Measurements from ENCODE around the gene DDX17.
A peak's percentile ranks its signal among the peaks of the same experiment; 100 is the strongest.
"Not testable (repeated sequence)": the region's sequence is repeated elsewhere in the genome, so short reads cannot be mapped to it uniquely, and the experiment has no call there.

Gene DDX17

DNA sequence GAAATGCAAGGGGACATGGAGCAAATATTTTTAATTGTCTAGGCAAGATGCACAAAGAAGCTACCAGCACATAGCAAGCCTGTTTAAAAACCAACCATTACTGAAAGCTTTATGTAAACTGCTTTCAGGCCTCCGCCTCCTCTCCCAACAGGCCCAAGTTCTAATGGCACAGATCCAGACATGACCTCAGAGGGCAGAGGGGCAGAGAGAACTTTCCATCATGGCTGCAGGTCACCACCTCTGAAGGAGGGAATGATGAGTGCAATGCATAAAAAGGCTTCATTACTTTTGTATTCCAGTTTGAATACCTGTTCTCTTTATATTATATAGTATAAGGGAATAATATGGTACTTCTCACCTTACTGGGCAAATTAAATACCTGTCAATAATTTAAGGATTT, 15.2 kb downstream of the DDX17 start:
- DNase-seq, result no peak

DNA sequence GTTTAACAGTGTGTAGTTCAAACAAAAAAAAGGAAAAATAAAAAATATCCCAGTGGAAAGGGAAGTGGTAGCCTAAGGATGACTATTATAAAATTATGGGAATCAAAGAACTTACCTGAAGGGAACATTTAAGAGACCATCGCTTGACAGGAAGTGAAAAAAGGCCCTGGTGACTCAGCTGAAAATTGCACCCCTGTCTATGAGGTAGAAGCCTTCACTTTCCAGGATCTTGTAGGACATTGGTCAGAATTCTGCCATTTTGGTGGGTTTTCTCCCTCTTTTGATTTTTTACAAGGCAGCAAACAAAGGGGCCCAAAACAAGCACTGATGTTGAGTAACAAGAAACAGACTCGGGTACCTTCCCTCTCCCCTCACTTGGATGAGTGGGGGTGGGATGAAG, 15.6 kb downstream of the DDX17 start:
- DNase-seq, result no peak

DNA sequence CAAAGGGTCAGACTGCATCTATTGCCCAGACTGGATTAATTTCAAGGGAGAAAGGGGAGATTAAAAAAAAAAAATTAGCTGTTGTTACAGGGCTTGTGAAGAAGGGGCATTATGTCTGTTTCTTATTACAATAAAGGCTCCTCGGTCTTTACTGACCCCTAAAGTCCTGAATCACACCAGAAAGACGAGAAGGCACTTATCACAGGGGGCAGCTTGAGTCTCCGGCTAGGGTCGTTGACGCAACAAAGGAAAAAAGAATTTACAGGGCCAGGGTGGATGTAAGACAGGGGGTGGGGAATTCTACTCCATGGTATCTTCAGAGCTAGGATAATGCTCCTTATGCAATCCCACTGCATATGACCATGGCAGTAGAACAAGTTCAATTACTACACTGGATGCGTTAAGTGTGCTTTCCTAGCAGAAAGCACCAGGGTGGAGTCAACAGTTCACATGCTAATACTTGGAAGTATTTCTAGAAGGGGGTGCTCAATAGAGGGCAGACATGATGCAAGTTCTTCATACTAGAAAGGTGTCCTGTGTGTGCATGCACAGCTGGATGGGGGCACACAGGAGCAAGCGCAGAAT, 16.5 kb downstream of the DDX17 start:
- DNase-seq, result no peak

DNA sequence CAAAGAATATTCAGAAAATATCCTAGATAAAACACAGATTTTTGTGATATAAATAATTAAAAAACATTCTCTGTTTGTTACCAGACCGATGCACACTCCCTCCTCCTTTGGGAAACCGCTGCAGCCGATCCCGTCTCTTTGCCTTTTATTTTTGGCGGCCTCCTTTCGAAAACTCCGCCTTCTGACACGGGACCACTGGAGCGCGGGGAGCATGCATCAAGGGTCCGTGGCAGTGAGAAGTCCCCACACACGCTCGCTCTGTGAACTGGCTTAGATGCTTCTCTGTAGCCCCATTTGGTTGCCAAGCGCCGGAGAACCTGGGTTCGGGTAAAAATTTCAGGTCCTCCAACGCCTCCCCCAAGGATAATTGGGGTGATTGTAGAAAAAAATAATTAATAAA, 17.0 kb downstream of the DDX17 start:
- DNase-seq, result no peak

DNA sequence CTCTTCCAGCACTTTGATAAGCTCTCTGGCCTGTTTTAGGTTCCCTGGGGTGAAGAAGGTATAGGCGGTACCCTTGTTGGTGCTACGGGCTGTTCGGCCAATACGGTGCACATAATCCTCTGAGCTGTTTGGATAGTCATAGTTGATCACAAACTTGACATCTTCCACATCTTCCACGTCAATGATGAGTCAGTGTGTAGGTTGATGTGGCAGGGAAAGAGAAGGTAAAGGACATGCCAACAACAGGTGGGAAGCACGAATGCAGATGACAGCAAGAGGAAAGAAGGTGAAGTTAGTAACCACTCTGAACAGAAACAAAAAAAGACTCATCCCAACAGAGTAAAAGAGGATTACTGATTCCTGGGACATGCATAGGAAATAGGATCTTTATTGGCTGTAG, 18.2 kb downstream of the DDX17 start:
- DNase-seq, result no peak

DNA sequence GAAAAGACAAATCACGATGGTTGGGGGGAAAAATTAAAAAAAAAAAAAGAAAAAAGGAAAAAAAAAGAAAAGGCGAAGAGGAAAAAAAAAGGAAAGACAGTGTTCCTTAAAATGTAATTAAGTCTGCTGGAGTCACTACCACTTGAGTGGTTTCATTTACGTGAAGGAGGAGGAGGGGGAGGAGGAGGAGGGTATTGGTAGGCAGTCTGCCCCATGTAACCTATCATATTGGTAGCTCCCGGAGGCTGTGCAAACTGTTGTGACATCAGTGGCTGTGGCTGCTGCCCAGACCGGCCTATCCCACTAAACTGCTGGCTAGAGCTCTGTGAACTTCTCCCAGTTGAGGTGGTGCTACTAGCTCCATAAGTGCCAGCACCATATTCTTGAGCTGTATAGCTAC, 20.3 kb downstream of the DDX17 start:
- DNase-seq, result no peak

DNA sequence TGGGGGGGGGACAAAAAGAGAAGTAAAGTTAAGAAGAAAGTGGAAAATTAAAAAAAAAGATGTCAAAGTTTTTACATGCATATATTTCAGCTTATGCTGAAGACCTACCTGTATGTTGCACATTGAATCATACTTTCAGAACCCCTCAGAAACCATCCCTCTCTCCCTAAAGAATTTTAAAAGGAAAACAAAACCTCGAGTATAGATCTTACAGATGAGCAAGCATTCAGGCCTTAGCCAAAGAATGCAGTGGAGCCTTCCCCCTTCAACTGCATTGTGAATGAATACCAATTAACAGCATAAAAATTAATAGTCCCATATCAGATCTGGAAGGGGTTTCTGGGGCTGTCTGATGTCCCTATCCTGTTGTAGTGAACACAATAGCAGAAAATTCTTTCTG, 21.9 kb downstream of the DDX17 start:
- DNase-seq, result no peak

DNA sequence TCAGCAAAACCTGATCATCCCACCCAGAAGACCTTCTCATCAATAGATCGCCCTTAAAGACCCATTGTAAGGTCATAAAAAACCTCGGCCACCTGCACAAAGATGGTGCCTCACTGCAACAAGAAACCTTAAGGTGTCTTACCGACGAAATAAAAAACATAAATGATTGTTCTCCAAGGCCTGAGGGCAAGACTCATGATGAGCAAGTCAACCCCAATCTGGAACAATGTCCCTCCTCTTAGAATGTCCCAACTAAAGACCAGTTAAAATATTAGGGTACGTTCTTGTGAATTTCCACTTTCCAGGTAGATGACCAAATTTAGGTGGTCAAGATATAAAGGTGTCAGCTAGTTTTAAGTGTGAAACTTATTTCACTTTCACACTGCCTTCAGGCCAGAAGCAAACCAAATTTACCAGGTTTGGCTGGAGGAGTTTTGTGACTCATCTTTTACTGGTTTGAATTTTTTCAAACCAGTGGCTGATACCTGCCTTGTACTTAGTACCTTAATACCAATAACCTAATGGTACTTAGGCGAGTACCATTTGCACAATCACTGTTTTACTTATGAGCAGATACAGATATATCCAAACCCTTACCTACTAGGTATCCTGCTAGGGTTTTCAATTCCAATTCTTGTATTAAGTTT, 23.3 kb downstream of the DDX17 start:
- DNase-seq, result no peak

DNA sequence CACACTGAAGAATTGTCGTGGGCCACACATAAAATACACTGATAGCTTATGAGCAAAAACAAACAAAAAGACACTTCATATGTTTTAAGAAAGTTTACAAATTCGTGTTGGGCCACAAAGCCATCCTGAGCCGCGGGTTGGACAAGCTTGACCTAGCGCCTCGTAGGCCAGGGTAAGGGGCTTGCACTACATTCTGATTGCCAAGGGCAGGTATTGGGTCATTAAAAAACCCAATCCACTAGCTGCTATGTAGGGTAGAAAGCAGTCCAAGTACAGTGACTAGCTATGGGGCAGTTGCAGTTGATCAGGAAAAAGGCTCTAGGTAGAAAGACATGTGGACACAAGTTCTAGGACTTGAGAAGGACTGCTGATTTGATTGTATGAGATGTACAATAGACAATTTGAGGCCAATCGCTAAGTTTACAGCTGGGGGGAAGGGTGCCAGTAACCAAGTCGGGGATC, 24.2 kb downstream of the DDX17 start:
- no peak for DNase-seq

DNA sequence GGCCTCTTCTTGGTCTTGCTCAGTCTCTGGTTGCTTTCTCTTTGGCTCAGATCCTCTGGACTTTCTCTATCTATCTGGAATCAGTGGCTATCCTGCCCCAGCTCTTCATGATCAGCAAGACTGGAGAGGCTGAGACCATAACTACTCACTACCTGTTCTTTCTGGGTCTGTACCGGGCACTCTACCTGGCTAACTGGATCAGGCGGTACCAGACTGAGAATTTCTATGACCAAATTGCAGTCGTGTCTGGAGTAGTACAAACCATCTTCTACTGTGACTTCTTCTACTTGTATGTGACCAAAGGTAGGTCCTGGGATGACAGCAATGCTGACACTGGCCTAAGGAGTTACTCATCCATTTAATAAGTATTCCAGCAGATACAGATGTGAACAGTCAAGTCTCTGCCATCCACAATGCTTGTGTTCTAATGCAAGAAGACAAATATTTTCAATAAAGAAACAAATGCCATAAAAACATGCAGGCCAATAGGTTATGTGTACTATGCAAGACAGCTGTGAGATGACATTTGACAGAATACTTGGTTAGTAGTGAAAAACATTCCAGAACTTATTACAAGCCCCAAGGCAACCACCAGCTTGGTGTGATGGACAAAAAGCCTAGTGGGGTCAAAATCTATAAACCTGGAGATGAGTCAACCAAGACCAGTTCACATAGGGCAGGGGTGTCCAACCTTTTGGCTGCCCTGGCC, 24.8 kb downstream of the DDX17 start:
- DNase-seq, result no peak

DNA sequence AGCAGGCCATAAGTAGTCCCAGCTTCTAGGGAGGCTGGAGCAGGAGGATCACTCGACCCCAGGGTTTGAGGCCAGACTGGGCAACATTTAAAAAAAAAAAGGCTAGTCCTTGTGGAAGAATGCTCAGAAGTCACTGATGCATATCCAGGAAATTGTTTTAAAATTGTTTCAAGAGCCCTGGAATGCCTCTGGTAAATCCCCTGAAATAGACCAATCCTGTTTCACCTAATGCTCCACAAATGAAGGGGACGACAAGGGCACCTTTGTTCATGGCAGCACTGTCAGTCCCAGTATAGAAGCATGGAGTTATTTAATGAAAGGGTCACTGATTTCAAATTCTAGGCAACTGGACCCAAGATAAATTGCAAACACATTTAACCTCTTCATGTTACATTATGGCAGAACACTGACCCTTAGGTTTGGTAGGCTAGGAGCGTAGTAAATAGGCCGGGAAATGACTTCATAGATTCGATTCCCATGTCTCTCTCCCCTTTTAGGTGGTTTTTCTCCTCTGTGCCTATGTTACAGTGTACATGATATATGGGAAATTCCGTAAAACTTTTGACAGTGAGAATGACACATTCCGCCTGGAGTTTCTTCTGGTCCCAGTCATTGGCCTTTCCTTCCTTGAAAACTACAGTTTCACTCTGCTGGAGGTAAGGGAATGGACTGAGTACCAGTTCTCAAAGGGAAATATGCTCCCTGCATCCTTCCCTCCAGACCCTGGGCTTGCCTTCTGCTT, 26.8 kb downstream of the DDX17 start:
- DNase-seq, result peak in 1 of 2 donors; percentile 51

DNA sequence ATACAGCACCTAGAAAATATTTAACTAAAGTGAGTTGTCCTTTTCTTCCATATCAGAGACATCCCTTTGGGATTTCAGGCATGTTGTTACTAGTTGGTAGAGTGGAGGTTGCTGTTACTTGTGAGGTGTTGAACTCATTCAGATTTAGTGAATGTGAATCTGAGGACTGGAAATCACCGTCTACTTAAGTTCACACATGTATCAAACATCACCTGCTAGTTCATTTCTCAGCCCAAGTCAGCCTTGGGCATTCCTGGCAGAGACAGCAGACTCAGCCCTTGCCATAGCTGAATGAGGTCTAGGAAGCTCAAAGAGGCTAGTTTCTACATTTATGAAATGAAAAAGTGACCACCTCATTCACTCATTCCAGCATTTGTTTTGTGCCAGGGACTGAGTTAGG, 28.5 kb downstream of the DDX17 start:
- DNase-seq, result no peak

DNA sequence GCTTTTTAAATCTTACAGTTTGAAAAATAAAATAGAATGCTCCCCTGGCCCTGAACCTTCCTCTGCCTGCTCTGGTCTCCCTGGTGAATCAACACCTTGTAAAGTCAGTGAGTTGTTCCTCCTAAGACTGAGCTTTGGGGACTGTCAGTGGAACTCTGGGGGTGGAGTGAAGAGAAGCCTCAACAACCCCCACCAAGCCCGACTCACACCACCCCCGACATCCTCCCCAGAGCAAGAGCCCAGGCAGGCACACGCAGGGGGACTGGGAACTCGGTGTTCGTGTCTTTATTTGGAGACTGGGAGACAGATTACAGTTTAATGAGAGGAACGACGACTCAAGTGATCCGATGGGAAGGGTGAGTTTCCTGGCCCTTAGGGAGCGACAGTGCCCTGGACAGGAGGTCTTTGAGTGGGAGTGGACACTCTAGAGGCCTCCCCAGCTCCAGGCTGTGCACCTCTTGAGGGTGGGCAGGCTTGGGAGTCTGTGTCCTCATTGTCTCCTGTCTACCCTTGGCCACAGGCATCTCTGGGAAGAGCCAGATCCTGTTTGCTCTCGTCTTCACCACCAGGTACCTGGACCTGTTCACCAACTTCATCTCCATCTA, 32.0 kb downstream of the DDX17 start:
- DNase-seq, result no peak

DNA sequence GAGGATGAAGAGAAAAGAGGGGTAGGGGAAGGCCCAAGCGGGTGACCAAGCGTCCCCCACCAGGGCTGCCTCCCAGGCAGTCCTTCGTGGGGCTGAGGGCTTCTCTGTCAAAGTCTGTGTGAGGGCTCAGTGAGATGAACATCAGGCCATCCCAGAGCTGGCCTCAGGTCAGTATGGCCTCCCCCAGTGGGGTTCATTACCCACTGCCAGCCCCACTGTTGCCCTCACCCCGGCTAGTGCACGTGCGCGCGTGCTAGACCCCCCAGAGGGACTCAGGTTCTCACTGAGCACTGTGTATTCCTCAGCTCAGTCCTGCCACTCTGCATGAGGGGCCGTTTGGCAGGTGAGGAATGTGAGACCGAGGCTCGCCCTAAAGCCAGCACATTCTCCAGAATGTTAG, 34.9 kb downstream of the DDX17 start:
- DNase-seq, result no peak

DNA sequence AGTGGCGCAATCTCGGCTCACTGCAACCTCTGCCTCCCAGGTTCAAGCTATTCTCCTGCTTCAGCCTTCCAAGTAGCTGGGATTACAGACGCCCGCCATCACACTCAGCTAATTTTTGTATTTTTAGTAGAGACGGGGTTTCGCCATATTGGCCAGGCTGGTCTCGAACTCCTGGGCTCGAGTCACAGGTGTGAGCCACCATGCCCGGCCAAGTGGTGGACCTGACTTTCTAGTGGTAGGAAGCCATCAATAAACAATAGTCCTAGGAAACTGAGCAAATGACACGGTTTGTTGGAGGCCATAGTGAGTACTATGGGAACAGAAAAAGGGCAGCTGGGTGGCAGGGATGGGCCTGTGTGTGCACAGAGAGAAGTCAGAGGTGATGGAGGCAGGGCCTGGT, 35.9 kb downstream of the DDX17 start:
- not testable (repeated sequence) for DNase-seq

DNA sequence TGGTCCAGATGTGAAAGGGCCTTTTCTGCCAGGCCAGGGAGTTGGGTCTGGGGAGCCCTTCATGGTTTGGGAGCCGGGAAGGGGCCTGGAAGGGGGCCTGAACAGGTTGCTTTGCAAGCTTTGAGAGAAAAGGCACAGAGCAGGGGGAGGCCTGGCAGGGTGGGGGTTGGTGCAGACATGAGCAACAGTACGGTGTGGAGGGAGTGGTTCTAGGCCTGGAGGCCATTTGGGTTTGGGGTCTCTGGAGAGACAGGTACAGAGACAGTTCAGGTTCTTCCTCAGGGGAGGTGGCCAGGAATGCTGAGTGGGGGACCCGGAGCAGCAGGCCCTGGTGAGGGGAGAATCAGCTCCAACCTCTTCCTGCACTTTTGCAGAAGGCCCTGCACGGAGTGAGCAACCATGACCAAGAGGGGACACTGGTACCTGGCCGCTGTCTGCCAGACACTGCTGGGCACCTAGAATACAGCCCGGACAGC, 36.8 kb downstream of the DDX17 start:
- DNase-seq, result no peak

DNA sequence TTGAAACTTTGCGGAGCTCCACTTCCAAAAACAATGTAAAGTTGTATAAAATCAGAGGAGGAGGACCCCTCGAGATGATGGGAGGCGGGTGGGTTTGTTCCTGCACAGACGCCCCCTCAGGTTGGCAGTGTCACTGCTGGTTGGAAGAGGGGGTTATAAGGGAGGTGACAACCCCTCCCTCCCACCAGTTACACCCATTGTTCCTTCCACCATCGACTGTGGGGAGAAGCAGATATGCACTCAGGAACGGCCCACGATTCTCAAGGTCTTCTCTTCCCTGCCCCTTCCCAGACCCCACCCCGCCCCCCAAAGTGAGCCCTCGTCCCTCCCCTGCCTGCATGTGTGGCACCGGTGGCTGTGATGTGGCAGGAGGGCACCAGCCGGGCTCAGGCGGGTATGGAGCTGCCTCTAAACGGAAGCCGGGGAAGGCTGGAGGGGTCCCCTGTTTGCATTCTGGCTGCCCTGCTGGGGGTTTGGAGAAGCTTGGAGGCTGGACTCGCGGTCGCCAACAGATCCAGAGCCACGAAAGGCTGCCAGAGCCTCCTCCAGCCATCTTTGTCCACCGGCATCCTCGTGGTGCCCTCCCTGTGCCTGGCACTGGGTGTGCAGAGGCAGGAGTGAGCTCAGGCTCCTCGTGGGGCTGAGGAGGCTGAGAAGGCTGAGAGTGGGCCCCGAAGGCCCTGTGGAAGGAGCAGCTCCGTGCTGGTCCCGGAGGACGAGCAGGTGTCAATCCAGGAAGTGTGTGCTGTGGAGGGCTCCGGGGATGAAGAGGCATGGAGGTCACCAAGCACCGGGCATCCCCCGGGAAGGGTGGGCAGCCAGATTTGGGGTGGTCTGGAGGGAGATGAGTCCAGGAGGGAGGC, 37.4 kb downstream of the DDX17 start:
- DNase-seq, result no peak

DNA sequence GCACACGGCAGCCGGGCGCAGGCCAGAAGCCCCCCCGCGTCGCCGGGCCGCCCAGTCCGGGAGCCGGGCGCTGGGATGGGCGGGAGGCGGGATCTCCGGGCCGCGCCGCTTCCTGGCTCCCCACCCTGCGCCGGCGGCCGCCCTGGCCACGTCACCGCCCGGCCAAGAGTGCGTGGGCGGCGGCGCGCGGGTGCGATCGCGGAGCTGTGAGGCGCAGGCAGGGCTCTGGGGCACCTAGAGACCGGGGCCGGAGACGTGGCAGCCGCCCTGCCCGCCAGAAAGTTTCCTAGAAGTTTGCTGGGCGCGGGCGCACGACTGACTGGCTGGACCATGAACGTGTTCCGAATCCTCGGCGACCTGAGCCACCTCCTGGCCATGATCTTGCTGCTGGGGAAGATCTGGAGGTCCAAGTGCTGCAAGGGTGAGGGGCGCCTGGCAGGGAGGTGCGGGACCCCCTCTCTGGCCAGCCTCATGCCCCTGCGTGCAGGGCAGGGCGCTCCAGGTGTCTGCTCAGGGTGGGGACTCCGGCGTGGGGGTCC, 38.1 kb downstream of the DDX17 start, which contains the start of gene KDELR3:
Gene KDELR3, plus strand, starts transcription at position 193 of the 539 bp plus-strand sequence. Its CDS starts 138 bp downstream, at position 331.
- DNase-seq, result peak; percentile 45 to 76

DNA sequence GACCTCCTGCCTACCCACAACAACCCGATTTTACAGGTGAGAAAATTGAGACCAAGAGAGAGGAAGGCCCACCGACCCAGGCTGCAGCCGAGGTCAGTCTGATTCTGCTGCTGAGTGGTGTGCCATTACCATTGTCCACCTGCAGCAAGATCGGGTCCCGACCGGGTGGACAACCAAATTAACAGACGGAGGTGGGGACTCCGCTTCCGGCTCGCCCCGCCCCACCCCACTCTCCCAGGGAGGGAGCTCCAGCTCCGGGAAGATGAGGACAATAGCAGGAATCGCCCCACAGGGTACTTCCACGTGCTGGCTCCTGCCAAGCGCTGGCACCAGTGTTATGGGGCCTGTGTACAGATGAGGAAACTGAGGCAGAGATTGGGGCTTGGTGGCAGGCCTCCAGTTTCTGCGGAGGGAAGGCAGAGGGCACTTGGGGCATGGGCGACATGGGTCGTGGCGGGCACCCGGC, 38.6 kb downstream of the DDX17 start:
- no peak for DNase-seq

DNA sequence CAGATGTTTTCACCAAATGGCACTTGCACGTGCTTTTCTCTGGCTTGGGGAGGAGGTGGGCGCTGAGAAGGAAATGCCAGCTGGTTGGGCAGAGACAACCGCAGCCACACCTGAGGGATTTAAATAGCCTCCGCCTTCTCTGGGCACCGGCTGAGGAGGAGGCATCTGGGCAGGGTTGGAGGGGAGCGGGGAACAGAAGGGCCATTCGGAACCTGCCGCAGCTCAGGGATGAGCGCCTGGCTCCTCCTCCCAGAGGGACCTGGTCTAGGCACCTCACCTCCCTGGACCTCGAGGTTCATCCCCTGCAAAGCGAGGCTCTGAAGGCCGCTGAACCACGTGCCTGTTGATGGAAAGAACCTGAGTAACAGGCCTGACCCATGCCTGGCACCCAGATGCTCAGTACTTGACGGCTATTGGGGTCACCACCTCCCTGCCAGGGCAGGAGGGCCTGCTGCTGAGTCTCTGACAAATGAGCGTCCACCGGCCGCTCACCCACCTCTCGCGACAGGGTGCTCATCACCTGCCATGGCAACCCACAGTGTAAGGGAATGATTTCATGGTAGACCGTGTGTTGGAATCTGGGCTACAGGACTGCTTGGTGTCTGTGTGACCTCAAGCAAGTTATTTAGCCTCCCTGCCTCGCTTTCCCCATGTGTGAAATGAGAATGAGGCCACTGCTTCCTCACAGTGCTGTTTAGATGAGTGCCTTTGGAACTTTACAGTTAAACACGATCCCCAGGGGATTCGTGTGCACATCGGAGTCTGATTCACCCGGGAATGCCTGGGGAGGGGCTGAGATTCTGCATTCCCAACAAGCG, 40.2 kb downstream of the DDX17 start:
- DNase-seq, result no peak

Data from inflammatory macrophage treated with lipopolysaccharide for 1 hour (primary cell).